GM12872 (cell line): Measurements from ENCODE around the gene RIOK3.

Experiments used
- TF ChIP-seq, protein P1 (sequence below): IDR thresholded peaks from 3 replicates; pipeline ENCODE4 v1.5.1; 2011; ENCODE audit warnings: low read depth, mild to moderate bottlenecking, low read length, moderate library complexity; ENCODE audit not compliant: insufficient read depth

The RIOK3 gene

DNA sequence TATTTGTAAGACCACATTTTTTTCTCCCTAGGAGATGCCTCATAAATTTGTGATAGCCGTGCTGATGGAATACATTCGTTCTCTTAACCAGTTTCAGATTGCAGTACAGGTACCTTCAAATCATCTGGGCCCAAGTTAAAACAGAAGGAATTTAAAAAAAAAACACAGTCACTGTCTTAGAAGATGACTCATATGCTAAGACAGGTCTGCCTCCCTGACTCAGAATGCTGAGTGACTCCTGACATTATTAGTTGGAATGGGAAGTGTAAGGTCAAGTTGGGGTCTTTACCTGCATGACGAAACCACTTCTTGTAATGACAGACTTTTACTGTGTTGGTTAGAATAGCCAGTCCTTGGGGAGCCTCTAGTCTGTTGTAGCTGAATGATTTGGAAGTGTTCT is 76.5 kb downstream of the RIOK3 start:
- TF ChIP-seq, protein P1, sequence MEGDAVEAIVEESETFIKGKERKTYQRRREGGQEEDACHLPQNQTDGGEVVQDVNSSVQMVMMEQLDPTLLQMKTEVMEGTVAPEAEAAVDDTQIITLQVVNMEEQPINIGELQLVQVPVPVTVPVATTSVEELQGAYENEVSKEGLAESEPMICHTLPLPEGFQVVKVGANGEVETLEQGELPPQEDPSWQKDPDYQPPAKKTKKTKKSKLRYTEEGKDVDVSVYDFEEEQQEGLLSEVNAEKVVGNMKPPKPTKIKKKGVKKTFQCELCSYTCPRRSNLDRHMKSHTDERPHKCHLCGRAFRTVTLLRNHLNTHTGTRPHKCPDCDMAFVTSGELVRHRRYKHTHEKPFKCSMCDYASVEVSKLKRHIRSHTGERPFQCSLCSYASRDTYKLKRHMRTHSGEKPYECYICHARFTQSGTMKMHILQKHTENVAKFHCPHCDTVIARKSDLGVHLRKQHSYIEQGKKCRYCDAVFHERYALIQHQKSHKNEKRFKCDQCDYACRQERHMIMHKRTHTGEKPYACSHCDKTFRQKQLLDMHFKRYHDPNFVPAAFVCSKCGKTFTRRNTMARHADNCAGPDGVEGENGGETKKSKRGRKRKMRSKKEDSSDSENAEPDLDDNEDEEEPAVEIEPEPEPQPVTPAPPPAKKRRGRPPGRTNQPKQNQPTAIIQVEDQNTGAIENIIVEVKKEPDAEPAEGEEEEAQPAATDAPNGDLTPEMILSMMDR = no peak

DNA sequence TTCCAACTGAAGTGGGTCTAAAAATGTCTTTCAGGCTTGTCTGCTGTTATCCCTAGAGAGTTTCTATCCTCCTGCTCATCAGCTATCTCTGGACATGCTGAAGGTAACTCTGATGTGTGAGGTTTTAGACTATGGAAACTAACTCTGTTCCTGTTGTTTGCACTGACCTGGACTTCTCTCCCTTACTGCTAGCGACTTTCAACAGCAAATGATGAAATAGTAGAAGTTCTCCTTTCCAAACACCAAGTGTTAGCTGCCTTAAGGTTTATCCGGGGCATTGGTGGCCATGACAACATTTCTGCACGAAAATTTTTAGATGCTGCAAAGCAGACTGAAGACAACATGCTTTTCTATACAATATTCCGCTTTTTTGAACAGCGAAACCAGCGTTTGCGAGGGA is 77.1 kb downstream of the RIOK3 start:
- TF ChIP-seq, protein P1 = no peak

DNA sequence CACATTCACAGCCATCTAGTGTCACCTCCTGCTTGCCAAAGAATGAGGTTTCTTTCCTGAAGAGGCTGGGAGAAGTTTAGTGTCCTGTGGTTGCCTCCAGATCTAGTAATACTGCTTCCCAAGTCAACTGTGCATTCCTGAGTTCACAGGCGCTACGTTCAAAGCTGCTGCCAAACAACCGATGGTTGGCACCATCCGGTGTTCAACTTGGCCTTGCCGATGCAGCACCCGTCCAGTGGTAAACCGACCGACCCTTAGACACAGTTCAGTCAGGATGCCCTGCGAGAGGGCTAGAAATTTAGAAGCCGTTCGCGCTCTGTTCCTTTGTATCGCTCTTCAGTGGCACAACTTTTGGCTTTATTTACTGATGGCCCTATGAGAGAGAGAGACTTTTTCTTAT is 78.8 kb downstream of the RIOK3 start:
- TF ChIP-seq, protein P1 = no peak
